ENCODE results near the gene FILIP1L. TPM values are rescaled to one million over a fixed set of nuclear protein-coding genes. Genes with fewer than 3 reads are reported as not detected.

FILIP1L gene
- total and polyA plus RNA-seq, 2 of the 13 experiments (the other 11 are each of a cell fraction or from before 2014, with no cell fraction given): 8.1 to 187 TPM

DNA sequence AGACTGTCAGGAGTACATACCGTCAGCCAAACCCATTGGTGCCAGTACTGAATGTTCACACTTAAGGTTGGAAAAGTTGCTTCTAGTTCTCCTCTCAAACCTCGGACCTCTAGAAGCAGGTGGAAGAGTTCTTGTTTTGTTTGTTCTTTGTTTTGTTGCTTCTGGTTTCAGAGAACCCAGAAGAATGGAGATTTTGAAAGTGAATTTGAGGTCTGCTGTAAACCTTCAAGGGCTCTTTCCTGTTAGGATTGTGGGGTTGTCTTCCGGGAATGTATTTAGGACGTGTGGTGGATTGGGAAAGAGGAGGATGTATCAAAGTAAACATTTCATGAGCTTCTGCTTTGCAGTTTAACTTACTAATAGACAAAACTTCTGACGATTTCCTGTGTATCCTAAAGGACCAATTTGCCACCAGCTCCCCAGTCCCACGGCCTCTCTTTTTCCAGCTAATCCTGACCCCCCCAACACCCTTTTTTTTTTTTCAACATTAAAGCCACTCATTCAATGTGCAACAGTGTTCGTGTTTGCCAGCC is 50.3 kb downstream of the FILIP1L start (continued):
- TF ChIP-seq, protein P1, sequence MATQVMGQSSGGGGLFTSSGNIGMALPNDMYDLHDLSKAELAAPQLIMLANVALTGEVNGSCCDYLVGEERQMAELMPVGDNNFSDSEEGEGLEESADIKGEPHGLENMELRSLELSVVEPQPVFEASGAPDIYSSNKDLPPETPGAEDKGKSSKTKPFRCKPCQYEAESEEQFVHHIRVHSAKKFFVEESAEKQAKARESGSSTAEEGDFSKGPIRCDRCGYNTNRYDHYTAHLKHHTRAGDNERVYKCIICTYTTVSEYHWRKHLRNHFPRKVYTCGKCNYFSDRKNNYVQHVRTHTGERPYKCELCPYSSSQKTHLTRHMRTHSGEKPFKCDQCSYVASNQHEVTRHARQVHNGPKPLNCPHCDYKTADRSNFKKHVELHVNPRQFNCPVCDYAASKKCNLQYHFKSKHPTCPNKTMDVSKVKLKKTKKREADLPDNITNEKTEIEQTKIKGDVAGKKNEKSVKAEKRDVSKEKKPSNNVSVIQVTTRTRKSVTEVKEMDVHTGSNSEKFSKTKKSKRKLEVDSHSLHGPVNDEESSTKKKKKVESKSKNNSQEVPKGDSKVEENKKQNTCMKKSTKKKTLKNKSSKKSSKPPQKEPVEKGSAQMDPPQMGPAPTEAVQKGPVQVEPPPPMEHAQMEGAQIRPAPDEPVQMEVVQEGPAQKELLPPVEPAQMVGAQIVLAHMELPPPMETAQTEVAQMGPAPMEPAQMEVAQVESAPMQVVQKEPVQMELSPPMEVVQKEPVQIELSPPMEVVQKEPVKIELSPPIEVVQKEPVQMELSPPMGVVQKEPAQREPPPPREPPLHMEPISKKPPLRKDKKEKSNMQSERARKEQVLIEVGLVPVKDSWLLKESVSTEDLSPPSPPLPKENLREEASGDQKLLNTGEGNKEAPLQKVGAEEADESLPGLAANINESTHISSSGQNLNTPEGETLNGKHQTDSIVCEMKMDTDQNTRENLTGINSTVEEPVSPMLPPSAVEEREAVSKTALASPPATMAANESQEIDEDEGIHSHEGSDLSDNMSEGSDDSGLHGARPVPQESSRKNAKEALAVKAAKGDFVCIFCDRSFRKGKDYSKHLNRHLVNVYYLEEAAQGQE (IDR thresholded peaks at IDR 0.05; ENCODE audit: borderline replicate concordance in 1 of 2, low read depth in 1 of 2, low read length in 2 of 2): no peak; a peak in 1 of 4 replicates
- TF ChIP-seq NR2F2 (IDR thresholded peaks at IDR 0.05; ENCODE audit: borderline replicate concordance, low read depth) (no peak), ZNF160 (CRISPR knock-in tag; IDR thresholded peaks at IDR 0.05) (no peak), ARNT (IDR thresholded peaks at IDR 0.05) (no peak), ZNF256 (CRISPR knock-in tag; conservative IDR thresholded peaks at IDR 0.05) (no peak), ZNF704 (CRISPR knock-in tag; IDR thresholded peaks at IDR 0.05; ENCODE audit: borderline replicate concordance) (no peak), LCORL (IDR thresholded peaks at IDR 0.05) (no peak), LCORL (CRISPR knock-in tag; IDR thresholded peaks at IDR 0.05) (peak; percentile 67), NFIB (CRISPR knock-in tag; IDR thresholded peaks at IDR 0.05; ENCODE audit: borderline replicate concordance) (no peak), SP1 (IDR thresholded peaks at IDR 0.05) (no peak), SP1 (CRISPR knock-in tag; IDR thresholded peaks at IDR 0.05) (no peak), ZNF547 (CRISPR knock-in tag; IDR thresholded peaks at IDR 0.05) (no peak), ZNF569 (CRISPR knock-in tag; IDR thresholded peaks at IDR 0.05; ENCODE audit: borderline replicate concordance) (no peak)
- TF ChIP-seq, protein P2, sequence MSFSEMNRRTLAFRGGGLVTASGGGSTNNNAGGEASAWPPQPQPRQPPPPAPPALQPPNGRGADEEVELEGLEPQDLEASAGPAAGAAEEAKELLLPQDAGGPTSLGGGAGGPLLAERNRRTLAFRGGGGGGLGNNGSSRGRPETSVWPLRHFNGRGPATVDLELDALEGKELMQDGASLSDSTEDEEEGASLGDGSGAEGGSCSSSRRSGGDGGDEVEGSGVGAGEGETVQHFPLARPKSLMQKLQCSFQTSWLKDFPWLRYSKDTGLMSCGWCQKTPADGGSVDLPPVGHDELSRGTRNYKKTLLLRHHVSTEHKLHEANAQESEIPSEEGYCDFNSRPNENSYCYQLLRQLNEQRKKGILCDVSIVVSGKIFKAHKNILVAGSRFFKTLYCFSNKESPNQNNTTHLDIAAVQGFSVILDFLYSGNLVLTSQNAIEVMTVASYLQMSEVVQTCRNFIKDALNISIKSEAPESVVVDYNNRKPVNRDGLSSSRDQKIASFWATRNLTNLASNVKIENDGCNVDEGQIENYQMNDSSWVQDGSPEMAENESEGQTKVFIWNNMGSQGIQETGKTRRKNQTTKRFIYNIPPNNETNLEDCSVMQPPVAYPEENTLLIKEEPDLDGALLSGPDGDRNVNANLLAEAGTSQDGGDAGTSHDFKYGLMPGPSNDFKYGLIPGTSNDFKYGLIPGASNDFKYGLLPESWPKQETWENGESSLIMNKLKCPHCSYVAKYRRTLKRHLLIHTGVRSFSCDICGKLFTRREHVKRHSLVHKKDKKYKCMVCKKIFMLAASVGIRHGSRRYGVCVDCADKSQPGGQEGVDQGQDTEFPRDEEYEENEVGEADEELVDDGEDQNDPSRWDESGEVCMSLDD (CRISPR knock-in tag; IDR thresholded peaks at IDR 0.05; ENCODE audit: borderline replicate concordance): no peak; the same call in 1 of the 2 replicates

All from HepG2 (cell line).